ENCODE results near the gene PIM2. TPM values are rescaled to one million over a fixed set of nuclear protein-coding genes. Genes with fewer than 3 reads are reported as not detected.

Gene PIM2
- polyA plus RNA-seq, 1 of the 3 experiments (the other 2 are of a cell fraction) = 12.3 TPM

DNA sequence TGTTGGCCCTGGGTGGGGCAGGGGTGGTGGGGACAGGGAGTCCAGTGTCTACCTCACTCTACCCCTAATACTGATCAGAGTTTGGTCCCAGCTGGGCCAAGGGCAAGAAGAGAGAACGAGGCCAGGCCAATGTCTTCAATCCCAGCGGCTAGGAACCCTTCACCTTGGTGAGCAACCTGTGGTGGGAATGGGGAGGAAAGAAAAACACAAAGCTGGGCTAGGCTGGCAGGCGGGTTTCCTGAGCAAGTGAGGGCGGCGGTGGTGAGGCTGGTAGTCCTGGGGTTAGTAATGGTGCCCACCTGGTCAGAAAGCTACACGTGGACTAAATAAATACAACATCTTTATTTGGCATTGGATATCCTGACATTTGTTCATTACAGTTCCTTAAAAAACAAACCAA is 15.5 kb downstream of the PIM2 start:
- Histone ChIP-seq H4K20me1 (ENCODE audit: insufficient read depth) (0 out of 2 replicates have a peak, but pooled peaks cover 5% of the 10 kb centered on the region), H3K9me3 (no peaks in the 10 kb centered on the region), H3K27me3 (ENCODE audit: insufficient read depth) (no peaks in the 10 kb centered on the region), H3K36me3 (replicated peaks in 1 of 2; ENCODE audit: control insufficient read depth in 1 of 2, insufficient read depth in 2 of 2, low read length in 1 of 2) (peaks cover 4 to 39% of the 10 kb centered on the region in 2 experiments), H3K4me3 (ENCODE audit: low read depth in 2 of 2, low read length in 1 of 2) (no peak overlapping the region), H3F3A (replicated peaks; ENCODE audit: insufficient read depth) (peaks cover 3% of the 10 kb centered on the region), H3K27ac (ENCODE audit: low read depth in 2 of 2, low read length in 1 of 2) (no peak overlapping the region), H3K9ac (no peak overlapping the region), H3K79me2 (ENCODE audit: insufficient read depth) (peaks cover 19% of the 10 kb centered on the region), H3K4me1 (ENCODE audit: control insufficient read depth in 1 of 2, insufficient read depth in 2 of 2, low read depth in 1 of 2, low read length in 1 of 2) (no peaks in the 10 kb centered on the region; a peak in 1 of 4 replicates), H2AFZ (ENCODE audit: low read depth) (no peak overlapping the region), H3K4me2 (no peak overlapping the region), H3K9me2 (no peaks in the 10 kb centered on the region)
- POLR2A ChIA-PET = no interaction called here
- 90% methylated on average over 6 of the region's 6 CpGs for WGBS (ENCODE audit: low lambda C conversion rate)
- CTCF ChIA-PET = interaction anchor here (0.7 to 2.9 kb wide), 2 partner anchors 12 to 64 kb away, joined by 3 to 12 read pairs; no protein-coding TSS in a partner anchor
- DNase-seq = no peak
- no peak for TF ChIP-seq MXI1 (IDR thresholded peaks at IDR 0.05; ENCODE audit: low read depth, low read length)
- TF ChIP-seq, protein P1, sequence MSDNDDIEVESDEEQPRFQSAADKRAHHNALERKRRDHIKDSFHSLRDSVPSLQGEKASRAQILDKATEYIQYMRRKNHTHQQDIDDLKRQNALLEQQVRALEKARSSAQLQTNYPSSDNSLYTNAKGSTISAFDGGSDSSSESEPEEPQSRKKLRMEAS (IDR thresholded peaks at IDR 0.05; ENCODE audit: low read depth) = no peak
- TF ChIP-seq RCOR1 (IDR thresholded peaks at IDR 0.05; ENCODE audit: low read length) = no peak
- no peak for TF ChIP-seq RAD21 (IDR thresholded peaks at IDR 0.05; ENCODE audit: low read length)
- no peak for TF ChIP-seq JUND (IDR thresholded peaks at IDR 0.05)
- no peak for TF ChIP-seq MEF2A (IDR thresholded peaks at IDR 0.05; ENCODE audit: borderline replicate concordance, low read depth)
- TF ChIP-seq CHD2 (IDR thresholded peaks at IDR 0.05; ENCODE audit: low read length, partially characterized antibody) = no peak
- no peak for TF ChIP-seq POLR2AphosphoS5 (IDR thresholded peaks at IDR 0.05; ENCODE audit: low read depth, low read length)
- TF ChIP-seq, protein P2, sequence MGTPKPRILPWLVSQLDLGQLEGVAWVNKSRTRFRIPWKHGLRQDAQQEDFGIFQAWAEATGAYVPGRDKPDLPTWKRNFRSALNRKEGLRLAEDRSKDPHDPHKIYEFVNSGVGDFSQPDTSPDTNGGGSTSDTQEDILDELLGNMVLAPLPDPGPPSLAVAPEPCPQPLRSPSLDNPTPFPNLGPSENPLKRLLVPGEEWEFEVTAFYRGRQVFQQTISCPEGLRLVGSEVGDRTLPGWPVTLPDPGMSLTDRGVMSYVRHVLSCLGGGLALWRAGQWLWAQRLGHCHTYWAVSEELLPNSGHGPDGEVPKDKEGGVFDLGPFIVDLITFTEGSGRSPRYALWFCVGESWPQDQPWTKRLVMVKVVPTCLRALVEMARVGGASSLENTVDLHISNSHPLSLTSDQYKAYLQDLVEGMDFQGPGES (IDR thresholded peaks at IDR 0.05; ENCODE audit: low read depth, low read length) = no peak

DNA sequence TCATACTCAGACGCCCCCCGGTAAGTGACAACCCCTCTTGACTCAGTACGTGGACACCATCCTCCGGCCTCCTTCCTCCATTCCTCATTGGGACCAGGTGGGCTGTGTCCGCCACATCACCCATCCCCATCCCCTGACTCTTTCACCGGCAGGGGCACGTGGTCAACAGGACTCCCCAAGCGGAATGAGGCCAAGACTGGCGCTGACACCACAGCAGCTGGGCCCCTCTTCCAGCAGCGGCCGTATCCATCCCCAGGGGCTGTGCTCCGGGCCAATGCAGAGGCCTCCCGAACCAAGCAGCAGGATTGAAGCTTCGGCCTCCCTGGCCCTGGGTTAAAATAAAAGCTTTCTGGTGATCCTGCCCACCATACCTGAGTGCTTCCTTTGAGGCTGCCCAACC is 16.0 kb downstream of the PIM2 start:
- POLR2A ChIA-PET = no interaction called here
- CTCF ChIA-PET = interaction anchor here (2.9 kb wide), 1 partner anchor 13 kb away, joined by 12 read pairs; no protein-coding TSS in a partner anchor
- 99% methylated on average over 12 of the region's 14 CpGs for WGBS (ENCODE audit: low lambda C conversion rate)

More for the DNA sequence above, 16.0 kb downstream of the PIM2 start:
- Histone ChIP-seq H4K20me1 (ENCODE audit: insufficient read depth) (0 out of 2 replicates have a peak, but pooled peaks cover 5% of the 10 kb centered on the region), H3K4me1 (ENCODE audit: control insufficient read depth in 1 of 2, insufficient read depth in 2 of 2, low read depth in 1 of 2, low read length in 1 of 2) (no peaks in the 10 kb centered on the region; a peak in 1 of 4 replicates), H3K27ac (ENCODE audit: low read depth in 2 of 2, low read length in 1 of 2) (no peak overlapping the region), H3K27me3 (ENCODE audit: insufficient read depth) (no peaks in the 10 kb centered on the region), H3K4me3 (ENCODE audit: low read depth in 2 of 2, low read length in 1 of 2) (no peak overlapping the region), H3K4me2 (no peak overlapping the region), H3K36me3 (replicated peaks in 1 of 2; ENCODE audit: control insufficient read depth in 1 of 2, insufficient read depth in 2 of 2, low read length in 1 of 2) (peaks cover 4 to 38% of the 10 kb centered on the region in 2 experiments), H3K9me2 (no peaks in the 10 kb centered on the region), H2AFZ (ENCODE audit: low read depth) (no peak overlapping the region), H3K79me2 (ENCODE audit: insufficient read depth) (peaks cover 17% of the 10 kb centered on the region), H3F3A (replicated peaks; ENCODE audit: insufficient read depth) (peaks cover 3% of the 10 kb centered on the region), H3K9ac (no peak overlapping the region), H3K9me3 (no peaks in the 10 kb centered on the region)
- TF ChIP-seq EP300 (IDR thresholded peaks at IDR 0.05; ENCODE audit: borderline replicate concordance in 1 of 2, low read depth in 1 of 2, low read length in 1 of 2) (no peak), POLR2AphosphoS5 (IDR thresholded peaks at IDR 0.05; ENCODE audit: low read depth, low read length) (no peak), RFX5 (IDR thresholded peaks at IDR 0.05; ENCODE audit: low read length) (no peak), RCOR1 (IDR thresholded peaks at IDR 0.05; ENCODE audit: low read length) (no peak), EZH2phosphoT487 (IDR thresholded peaks at IDR 0.05; ENCODE audit: borderline replicate concordance, low read depth) (no peak), TAF1 (IDR thresholded peaks at IDR 0.05; ENCODE audit: borderline replicate concordance, low read depth, low read length) (no peak), FOXJ3 (CRISPR knock-in tag; IDR thresholded peaks at IDR 0.05) (no peak)
- TF ChIP-seq, protein P3, sequence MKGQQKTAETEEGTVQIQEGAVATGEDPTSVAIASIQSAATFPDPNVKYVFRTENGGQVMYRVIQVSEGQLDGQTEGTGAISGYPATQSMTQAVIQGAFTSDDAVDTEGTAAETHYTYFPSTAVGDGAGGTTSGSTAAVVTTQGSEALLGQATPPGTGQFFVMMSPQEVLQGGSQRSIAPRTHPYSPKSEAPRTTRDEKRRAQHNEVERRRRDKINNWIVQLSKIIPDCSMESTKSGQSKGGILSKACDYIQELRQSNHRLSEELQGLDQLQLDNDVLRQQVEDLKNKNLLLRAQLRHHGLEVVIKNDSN (IDR thresholded peaks at IDR 0.05; ENCODE audit: borderline replicate concordance, low read depth) = no peak
- TF ChIP-seq, protein P4, sequence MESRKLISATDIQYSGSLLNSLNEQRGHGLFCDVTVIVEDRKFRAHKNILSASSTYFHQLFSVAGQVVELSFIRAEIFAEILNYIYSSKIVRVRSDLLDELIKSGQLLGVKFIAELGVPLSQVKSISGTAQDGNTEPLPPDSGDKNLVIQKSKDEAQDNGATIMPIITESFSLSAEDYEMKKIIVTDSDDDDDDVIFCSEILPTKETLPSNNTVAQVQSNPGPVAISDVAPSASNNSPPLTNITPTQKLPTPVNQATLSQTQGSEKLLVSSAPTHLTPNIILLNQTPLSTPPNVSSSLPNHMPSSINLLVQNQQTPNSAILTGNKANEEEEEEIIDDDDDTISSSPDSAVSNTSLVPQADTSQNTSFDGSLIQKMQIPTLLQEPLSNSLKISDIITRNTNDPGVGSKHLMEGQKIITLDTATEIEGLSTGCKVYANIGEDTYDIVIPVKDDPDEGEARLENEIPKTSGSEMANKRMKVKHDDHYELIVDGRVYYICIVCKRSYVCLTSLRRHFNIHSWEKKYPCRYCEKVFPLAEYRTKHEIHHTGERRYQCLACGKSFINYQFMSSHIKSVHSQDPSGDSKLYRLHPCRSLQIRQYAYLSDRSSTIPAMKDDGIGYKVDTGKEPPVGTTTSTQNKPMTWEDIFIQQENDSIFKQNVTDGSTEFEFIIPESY (IDR thresholded peaks at IDR 0.05; ENCODE audit: borderline replicate concordance, low read depth) = no peak
- DNase-seq = no peak
